ENCODE data around the gene CD300E. TPM values are rescaled to one million over a fixed set of nuclear protein-coding genes. Genes with fewer than 3 reads are reported as not detected.

Gene CD300E
- total RNA-seq, 1 experiment from 2014 or later, result not detected

- H2AFZ ChIP-seq (ENCODE audit: low read depth, low read length, poor library complexity, severe bottlenecking), result no peak overlapping the region
- H3K27me3 ChIP-seq (ENCODE audit: insufficient read depth, low read length), result peaks cover 72% of the 10 kb centered on the region
- no peak overlapping the region for H3K4me2 ChIP-seq (ENCODE audit: low read length)
- H3K9me2 ChIP-seq (ENCODE audit: insufficient read depth), result no peaks in the 10 kb centered on the region
- no peaks in the 10 kb centered on the region for H4K20me1 ChIP-seq (ENCODE audit: insufficient read depth)
- ChIA-PET CTCF (interaction anchor here (1.5 kb wide), 1 partner anchor 60 kb away, joined by 4 read pairs; no protein-coding TSS in a partner anchor), POLR2A (no interaction called here), RAD21 (ENCODE audit: low non-redundant PET in 1 of 2, low total read pairs in 2 of 2, uncharacterized antibody in 2 of 2, unreplicated experiment in 2 of 2) (no interaction called here)
- no peak overlapping the region for H3K27ac ChIP-seq (ENCODE audit: low read depth, low read length)
- no TSS peak for BruUV-seq (replicated peaks)
- TF ChIP-seq FOSL1 (IDR thresholded peaks at IDR 0.05; ENCODE audit: low read depth), result no peak
- TF ChIP-seq ELF1 (IDR thresholded peaks at IDR 0.05; ENCODE audit: borderline replicate concordance, low read depth), result no peak
- no peak for TF ChIP-seq SRF (IDR thresholded peaks at IDR 0.05; ENCODE audit: low read depth)
- TF ChIP-seq SIN3A (IDR thresholded peaks at IDR 0.05; ENCODE audit: low read depth), result no peak
- TF ChIP-seq TCF7L2 (IDR thresholded peaks at IDR 0.05; ENCODE audit: borderline replicate concordance, extremely low read depth, insufficient read depth, insufficient read length), result no peak
- TF ChIP-seq EZH2phosphoT487 (IDR thresholded peaks at IDR 0.05; ENCODE audit: borderline replicate concordance), result no peak
- TF ChIP-seq ZFX (IDR thresholded peaks at IDR 0.05), result no peak
- no peak for TF ChIP-seq CTCF (IDR thresholded peaks at IDR 0.05 in 2 of 3, conservative IDR thresholded peaks at IDR 0.05 in 1 of 3; ENCODE audit: borderline replicate concordance in 1 of 3, insufficient read depth in 1 of 3, low read depth in 2 of 3, low read length in 2 of 3)
- TF ChIP-seq, protein P1, sequence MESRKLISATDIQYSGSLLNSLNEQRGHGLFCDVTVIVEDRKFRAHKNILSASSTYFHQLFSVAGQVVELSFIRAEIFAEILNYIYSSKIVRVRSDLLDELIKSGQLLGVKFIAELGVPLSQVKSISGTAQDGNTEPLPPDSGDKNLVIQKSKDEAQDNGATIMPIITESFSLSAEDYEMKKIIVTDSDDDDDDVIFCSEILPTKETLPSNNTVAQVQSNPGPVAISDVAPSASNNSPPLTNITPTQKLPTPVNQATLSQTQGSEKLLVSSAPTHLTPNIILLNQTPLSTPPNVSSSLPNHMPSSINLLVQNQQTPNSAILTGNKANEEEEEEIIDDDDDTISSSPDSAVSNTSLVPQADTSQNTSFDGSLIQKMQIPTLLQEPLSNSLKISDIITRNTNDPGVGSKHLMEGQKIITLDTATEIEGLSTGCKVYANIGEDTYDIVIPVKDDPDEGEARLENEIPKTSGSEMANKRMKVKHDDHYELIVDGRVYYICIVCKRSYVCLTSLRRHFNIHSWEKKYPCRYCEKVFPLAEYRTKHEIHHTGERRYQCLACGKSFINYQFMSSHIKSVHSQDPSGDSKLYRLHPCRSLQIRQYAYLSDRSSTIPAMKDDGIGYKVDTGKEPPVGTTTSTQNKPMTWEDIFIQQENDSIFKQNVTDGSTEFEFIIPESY (IDR thresholded peaks at IDR 0.05; ENCODE audit: extremely low read depth, insufficient replicate concordance, low read length), result no peak
- TF ChIP-seq POLR2A (IDR thresholded peaks at IDR 0.05; ENCODE audit: borderline replicate concordance, extremely low read depth, insufficient read depth, insufficient read length), result no peak
- TF ChIP-seq POLR2AphosphoS5 (IDR thresholded peaks at IDR 0.05; ENCODE audit: low read depth, low read length), result no peak
- TF ChIP-seq EGR1 (IDR thresholded peaks at IDR 0.05; ENCODE audit: low read depth), result no peak
- no peak for TF ChIP-seq EZH2 (IDR thresholded peaks at IDR 0.05)
- TF ChIP-seq, protein P2, sequence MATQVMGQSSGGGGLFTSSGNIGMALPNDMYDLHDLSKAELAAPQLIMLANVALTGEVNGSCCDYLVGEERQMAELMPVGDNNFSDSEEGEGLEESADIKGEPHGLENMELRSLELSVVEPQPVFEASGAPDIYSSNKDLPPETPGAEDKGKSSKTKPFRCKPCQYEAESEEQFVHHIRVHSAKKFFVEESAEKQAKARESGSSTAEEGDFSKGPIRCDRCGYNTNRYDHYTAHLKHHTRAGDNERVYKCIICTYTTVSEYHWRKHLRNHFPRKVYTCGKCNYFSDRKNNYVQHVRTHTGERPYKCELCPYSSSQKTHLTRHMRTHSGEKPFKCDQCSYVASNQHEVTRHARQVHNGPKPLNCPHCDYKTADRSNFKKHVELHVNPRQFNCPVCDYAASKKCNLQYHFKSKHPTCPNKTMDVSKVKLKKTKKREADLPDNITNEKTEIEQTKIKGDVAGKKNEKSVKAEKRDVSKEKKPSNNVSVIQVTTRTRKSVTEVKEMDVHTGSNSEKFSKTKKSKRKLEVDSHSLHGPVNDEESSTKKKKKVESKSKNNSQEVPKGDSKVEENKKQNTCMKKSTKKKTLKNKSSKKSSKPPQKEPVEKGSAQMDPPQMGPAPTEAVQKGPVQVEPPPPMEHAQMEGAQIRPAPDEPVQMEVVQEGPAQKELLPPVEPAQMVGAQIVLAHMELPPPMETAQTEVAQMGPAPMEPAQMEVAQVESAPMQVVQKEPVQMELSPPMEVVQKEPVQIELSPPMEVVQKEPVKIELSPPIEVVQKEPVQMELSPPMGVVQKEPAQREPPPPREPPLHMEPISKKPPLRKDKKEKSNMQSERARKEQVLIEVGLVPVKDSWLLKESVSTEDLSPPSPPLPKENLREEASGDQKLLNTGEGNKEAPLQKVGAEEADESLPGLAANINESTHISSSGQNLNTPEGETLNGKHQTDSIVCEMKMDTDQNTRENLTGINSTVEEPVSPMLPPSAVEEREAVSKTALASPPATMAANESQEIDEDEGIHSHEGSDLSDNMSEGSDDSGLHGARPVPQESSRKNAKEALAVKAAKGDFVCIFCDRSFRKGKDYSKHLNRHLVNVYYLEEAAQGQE (IDR thresholded peaks at IDR 0.05; ENCODE audit: low read depth), result no peak
- TF ChIP-seq JUND (IDR thresholded peaks at IDR 0.05), result no peak
- TF ChIP-seq RAD21 (IDR thresholded peaks at IDR 0.05; ENCODE audit: low read depth), result no peak
- TF ChIP-seq MAX (IDR thresholded peaks at IDR 0.05), result no peak
- no peak for TF ChIP-seq CEBPB (IDR thresholded peaks at IDR 0.05; ENCODE audit: low read depth)
- TF ChIP-seq YY1 (IDR thresholded peaks at IDR 0.05; ENCODE audit: extremely low read depth, insufficient replicate concordance, low read depth, low read length), result no peak
- no peak for TF ChIP-seq ATF3 (IDR thresholded peaks at IDR 0.05)
- H3K4me1 ChIP-seq (ENCODE audit: control insufficient read depth in 1 of 2, insufficient read depth in 2 of 2, low read length in 2 of 2), result no peaks in the 10 kb centered on the region
- no peaks in the 10 kb centered on the region for H3K36me3 ChIP-seq (ENCODE audit: control insufficient read depth in 1 of 2, insufficient read depth in 2 of 2, low read length in 2 of 2)
- intact Hi-C loops (cut with micrococcal nuclease), result no loop called here
- no peaks in the 10 kb centered on the region for H3K79me2 ChIP-seq (ENCODE audit: insufficient read depth, low read length)
- DNase-seq (ENCODE audit: low read depth, low spot score), result no peak
- no peak overlapping the region for H3K9ac ChIP-seq (ENCODE audit: low read length)
- no peak overlapping the region for H3K4me3 ChIP-seq (replicated peaks in 1 of 2; ENCODE audit: low read depth in 1 of 2, low read length in 2 of 2)
- no peak for ATAC-seq
- peaks cover 0 to 4% of the 10 kb centered on the region in 2 experiments; a peak in 2 of 4 replicates for H3K9me3 ChIP-seq (ENCODE audit: control insufficient read depth in 1 of 2, insufficient read depth in 1 of 2, low read depth in 1 of 2, low read length in 2 of 2)
Measured at GRCh38 chr17:74625661-74626060, 2.1 kb upstream of the CD300E start.

Data from HCT116 (cell line).